ENCODE data around the gene TRABD2B. TPM values are rescaled to one million over a fixed set of nuclear protein-coding genes. Genes with fewer than 3 reads are reported as not detected.
A peak's percentile ranks its signal among the peaks of the same experiment; 100 is the strongest.

The TRABD2B gene
- total RNA-seq, 1 donor from 2014 or later, result 6.7 TPM

- Mint-ChIP-seq H3K4me1 (ENCODE audit: unreplicated experiment) (peaks cover 60% of the 10 kb centered on the region), H3K4me3 (no peak overlapping the region), H3K27me3 (peaks cover 15% of the 10 kb centered on the region), H3K27ac (no peak overlapping the region), H3K36me3 (no peaks in the 10 kb centered on the region), H3K9me3 (no peaks in the 10 kb centered on the region)
- TF ChIP-seq CTCF (conservative IDR thresholded peaks at IDR 0.05), result no peak
- DNase-seq (ENCODE audit: extremely low spot score, unreplicated experiment), result no peak
Observed at GRCh38 chr1:47912756-47913155, 84.4 kb downstream of the TRABD2B start.

- Mint-ChIP-seq H3K36me3 (no peaks in the 10 kb centered on the region), H3K4me3 (peak overlapping the region; percentile 6), H3K9me3 (no peaks in the 10 kb centered on the region), H3K27me3 (peaks cover 20% of the 10 kb centered on the region), H3K4me1 (ENCODE audit: unreplicated experiment) (peaks cover 64% of the 10 kb centered on the region), H3K27ac (peak overlapping the region; percentile 6)
- TF ChIP-seq CTCF (conservative IDR thresholded peaks at IDR 0.05), result no peak
- no peak for DNase-seq (ENCODE audit: extremely low spot score, unreplicated experiment)
Observed at GRCh38 chr1:47911892-47912291, 85.3 kb downstream of the TRABD2B start.

- no peak for DNase-seq (ENCODE audit: extremely low spot score, unreplicated experiment)
- TF ChIP-seq CTCF (conservative IDR thresholded peaks at IDR 0.05), result no peak
- peaks cover 21% of the 10 kb centered on the region for H3K27me3 Mint-ChIP-seq
- no peaks in the 10 kb centered on the region for H3K36me3 Mint-ChIP-seq
- H3K9me3 Mint-ChIP-seq, result no peaks in the 10 kb centered on the region
- H3K4me3 Mint-ChIP-seq, result peak overlapping the region; percentile 6
- peaks cover 64% of the 10 kb centered on the region for H3K4me1 Mint-ChIP-seq (ENCODE audit: unreplicated experiment)
- peak overlapping the region; percentile 29 for H3K27ac Mint-ChIP-seq
Observed at GRCh38 chr1:47911424-47911823, 85.8 kb downstream of the TRABD2B start.

DNA sequence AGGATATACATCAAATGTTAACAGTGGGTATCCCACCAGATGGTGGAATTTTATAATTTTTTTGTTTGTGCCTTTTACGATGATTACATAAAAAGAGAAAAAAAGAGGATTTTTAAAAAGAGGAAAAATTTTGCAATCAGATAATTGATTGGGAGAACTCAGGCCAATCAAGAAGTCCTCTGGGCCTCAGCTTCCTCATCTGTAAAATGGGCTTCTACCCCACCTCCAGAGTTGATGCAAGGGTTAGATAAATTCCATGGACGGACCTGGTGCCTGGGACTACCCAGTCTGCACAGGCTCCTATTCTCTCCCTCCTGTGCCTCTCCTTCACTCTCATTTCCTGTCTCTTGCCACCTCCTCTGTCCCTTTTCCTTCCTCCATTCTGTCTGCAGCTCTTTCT is 88.9 kb downstream of the TRABD2B start:
- Mint-ChIP-seq H3K9me3 (no peaks in the 10 kb centered on the region), H3K27me3 (peaks cover 30% of the 10 kb centered on the region), H3K4me1 (ENCODE audit: unreplicated experiment) (peaks cover 55% of the 10 kb centered on the region), H3K36me3 (no peaks in the 10 kb centered on the region), H3K27ac (no peak overlapping the region), H3K4me3 (no peak overlapping the region)
- no peak for DNase-seq (ENCODE audit: extremely low spot score, unreplicated experiment)
- no peak for TF ChIP-seq CTCF (conservative IDR thresholded peaks at IDR 0.05)

DNA sequence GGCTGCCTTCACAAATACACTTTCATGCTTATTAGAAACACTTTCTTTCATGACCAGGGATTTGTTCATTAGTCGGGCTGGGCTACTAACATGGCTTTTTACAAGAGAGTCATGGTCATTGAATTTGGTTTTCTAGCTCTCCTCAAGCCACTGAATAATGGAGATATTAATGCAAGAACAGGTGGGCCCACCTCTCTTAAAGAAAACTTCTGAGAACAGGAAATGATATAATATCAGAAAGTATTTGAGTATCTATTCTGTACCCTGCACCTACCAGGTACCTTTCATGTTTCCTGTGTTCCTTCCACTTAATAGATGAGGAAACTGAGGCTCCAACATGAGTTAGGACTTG is 90.0 kb downstream of the TRABD2B start:
- no peak for DNase-seq (ENCODE audit: extremely low spot score, unreplicated experiment)
- Mint-ChIP-seq H3K36me3 (no peaks in the 10 kb centered on the region), H3K4me1 (ENCODE audit: unreplicated experiment) (peaks cover 44% of the 10 kb centered on the region), H3K27ac (no peak overlapping the region), H3K9me3 (no peaks in the 10 kb centered on the region), H3K27me3 (peaks cover 28% of the 10 kb centered on the region), H3K4me3 (peak overlapping the region; percentile 23)
- TF ChIP-seq CTCF (conservative IDR thresholded peaks at IDR 0.05), result no peak

Measured in type B pancreatic cell (in vitro differentiated cells).